Fibroblast of villous mesenchyme (primary cell): ENCODE results near the gene COL4A6. TPM values are rescaled to one million over a fixed set of nuclear protein-coding genes. Genes with fewer than 3 reads are reported as not detected.

Experiments
- DNase-seq: peaks from one replicate; pipeline ENCODE4 v3.0.0-alpha.2; 2010; ENCODE audit warnings: low read depth
- H3K4me3 ChIP-seq: 2 replicates; pipeline ENCODE4 v1.5.1; 2011; ENCODE audit warnings: low read depth, mild to moderate bottlenecking, low read length
- total RNA-seq: library from RNA; depleted of rRNA; stranded (reverse); fragments of >200 nt; gene quantifications from 2 replicates; pipeline ENCODE4 v1.2.3, GENCODE V29; 2012
- TF ChIP-seq, protein P1 (sequence below): IDR thresholded peaks from 2 replicates; pipeline ENCODE4 v1.5.1; 2012; ENCODE audit warnings: low read depth, mild to moderate bottlenecking, low read length; ENCODE audit not compliant: insufficient read depth

Gene COL4A6
- total RNA-seq, 1 donor, result 1.7 TPM

DNA sequence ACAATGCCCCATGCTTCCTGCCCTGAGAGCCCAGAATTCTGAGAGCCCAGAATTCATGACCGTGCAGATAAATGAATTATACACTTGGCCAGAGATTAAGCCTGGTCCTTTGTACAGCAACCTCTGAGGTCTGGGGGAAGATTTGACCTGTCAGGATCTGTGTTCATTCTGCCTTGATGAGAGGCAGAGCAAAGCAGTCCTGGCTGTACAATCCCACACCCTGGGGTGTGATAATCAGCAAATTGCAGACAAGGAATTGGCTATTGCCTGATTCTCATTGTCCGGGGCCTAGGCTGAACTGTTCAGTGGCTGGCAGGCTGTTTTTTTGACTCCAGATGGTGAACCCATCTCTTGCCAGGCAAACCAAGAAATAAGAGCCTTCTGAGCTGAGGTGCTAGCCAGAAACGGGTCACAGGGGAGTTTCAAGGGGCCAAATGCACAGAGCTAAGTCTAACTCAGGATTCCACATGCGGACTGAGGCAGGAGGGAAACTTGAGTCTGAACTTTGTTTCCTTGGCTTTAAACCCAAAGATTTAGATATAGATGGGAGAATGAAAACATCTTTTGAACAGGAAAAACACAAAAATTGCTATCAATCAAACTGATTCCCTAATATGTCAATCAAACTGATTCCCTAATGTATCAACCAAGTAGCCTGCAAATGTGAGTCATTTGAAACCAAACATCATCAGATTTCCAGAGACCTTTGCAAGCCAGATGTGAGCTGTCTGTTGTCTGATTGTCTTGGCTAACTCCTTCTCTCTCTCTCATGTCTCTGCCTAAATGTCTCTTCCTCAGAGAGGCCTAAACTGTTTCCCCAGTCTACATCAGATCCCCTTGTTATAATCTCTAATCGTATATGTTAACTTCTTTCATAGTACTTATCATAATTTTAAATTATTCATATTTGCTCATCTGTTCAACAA, 187.3 kb downstream of the COL4A6 start:
- TF ChIP-seq, protein P1, sequence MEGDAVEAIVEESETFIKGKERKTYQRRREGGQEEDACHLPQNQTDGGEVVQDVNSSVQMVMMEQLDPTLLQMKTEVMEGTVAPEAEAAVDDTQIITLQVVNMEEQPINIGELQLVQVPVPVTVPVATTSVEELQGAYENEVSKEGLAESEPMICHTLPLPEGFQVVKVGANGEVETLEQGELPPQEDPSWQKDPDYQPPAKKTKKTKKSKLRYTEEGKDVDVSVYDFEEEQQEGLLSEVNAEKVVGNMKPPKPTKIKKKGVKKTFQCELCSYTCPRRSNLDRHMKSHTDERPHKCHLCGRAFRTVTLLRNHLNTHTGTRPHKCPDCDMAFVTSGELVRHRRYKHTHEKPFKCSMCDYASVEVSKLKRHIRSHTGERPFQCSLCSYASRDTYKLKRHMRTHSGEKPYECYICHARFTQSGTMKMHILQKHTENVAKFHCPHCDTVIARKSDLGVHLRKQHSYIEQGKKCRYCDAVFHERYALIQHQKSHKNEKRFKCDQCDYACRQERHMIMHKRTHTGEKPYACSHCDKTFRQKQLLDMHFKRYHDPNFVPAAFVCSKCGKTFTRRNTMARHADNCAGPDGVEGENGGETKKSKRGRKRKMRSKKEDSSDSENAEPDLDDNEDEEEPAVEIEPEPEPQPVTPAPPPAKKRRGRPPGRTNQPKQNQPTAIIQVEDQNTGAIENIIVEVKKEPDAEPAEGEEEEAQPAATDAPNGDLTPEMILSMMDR, result no peak
- peak; percentile 10 for DNase-seq
- no peak overlapping the region for H3K4me3 ChIP-seq

DNA sequence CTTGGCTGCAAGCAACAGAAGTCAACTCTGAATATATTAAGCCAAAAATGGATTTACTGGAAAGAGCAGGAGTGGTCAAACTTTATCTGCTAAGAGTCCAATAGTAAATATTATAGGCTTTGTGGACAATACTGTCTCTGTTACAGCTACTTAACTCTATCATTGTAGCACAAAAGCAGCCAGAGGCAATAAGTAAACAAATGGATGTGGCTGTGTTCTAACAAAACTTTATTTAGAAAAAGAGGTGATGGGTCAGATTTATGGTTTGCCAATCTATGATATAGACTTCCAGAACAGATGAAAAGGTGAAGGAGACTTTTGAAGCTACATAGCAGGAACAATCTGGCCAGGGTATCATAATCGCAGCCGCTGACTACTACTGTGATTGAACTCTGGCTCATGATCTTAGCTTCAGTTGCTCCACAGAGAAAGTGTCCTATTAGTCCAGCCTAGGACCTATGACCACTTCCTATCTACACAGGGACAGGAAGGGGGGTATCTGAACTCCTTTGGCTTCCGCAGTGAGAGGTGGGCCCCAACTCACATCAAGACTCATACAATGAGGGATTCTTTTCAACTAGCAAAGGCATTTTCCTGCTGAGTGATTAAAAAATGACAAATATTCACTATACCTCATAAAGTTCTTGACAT, 191.8 kb downstream of the COL4A6 start:
- DNase-seq, result no peak
- TF ChIP-seq, protein P1, result no peak
- H3K4me3 ChIP-seq, result no peak overlapping the region

DNA sequence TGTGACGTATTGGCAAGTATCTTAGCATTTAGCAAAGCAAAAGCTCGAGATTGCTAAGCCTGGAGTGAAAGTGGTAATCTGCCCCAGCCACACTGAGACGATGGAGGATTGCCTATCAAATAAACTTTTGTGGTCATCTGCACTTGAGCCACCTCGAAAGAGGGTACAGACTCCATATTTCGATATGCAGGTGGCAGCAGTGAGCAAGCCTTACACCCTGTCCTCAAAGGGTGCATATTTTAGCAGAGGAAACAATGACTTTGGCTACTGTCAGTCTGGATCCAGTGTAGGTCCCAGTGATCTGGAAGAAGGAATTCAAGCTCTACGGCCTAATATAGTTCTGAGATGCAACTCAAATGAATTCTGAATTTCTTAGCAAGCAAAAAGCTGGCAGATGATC, 192.8 kb downstream of the COL4A6 start:
- TF ChIP-seq, protein P1, result no peak
- no peak for DNase-seq
- no peak overlapping the region for H3K4me3 ChIP-seq

DNA sequence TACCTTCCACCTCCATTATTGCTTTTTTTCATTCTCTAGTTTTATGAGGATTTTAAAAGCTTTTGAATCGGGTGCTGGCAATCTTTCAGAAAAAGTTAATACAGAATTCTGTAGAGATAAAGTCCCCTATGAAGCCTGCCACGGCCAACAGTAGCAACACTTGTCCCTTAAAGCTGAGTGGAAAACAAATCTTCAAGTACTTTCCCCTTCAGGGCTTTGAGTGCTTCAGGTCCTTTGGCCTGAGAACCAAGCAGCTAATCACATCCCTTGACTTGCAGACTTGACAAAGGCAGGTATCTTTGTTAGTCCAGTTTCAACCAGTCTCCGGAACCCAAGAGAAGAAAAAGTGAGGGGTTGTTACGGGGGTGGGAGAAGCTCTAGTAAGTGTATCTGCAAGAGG, 202.2 kb downstream of the COL4A6 start:
- TF ChIP-seq, protein P1, result no peak
- H3K4me3 ChIP-seq, result no peak overlapping the region
- DNase-seq, result no peak

DNA sequence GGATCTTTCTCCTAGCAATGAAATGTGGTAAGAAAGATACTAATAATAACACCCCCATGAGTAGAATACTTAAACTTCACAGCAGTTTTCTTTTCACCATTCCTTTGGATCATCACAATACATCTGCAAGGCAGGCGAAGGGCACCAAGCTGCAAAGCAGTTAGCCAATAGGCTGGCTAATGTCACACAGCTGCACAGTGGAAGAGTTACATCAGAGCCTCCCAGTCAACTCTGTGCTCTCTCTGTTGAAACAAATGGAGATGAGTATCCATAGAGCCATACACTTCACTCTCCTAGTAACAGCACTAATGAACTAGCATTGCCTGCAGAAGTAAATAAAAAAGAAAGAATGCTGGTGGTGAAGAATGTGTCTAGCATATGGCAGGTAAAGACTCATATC, 207.6 kb downstream of the COL4A6 start:
- TF ChIP-seq, protein P1, result no peak
- DNase-seq, result no peak
- H3K4me3 ChIP-seq, result no peak overlapping the region

DNA sequence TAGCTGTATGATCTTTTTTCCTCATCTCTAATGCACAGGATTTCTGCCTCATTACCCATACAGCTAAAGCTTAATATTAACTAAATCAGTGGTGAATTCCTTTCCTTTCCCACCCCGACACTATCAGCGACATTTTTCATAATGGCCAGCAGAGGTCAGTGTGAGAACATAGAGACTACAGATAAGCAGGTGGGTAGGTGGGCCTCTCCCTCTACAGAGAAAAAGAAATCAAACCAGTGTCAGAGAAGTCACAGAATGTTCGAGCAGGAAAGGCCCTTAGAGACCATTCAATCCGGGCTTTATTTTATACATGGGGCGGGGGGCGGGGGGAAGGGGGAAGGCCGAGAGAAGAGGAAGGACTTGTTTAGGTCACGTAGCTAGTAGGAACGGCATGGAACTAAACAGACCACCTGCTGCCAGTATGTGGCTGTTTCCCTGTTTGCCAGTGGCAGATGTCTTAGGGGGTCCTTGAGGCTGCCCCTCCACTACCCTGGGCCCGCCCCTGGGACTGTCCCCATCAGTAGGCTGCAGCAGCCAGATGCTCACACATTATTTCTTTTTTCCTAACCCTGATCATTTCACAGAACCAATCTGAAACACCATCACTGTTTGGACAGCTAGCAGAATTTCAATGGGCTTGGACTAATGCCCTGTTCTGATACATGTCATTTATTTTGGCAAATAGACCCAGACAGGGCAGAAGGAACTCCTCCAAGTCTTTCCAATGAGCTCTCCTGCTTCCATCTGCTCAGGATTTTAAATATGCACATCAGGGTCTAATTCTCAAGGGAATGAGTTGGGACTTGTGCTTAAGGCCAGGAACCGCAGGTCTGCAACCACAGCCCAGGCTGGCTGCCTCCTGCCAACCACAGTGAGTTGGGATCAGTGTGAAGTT, 213.2 kb downstream of the COL4A6 start:
- DNase-seq, result peak; percentile 43
- no peak overlapping the region for H3K4me3 ChIP-seq
- TF ChIP-seq, protein P1, result peak; percentile 52
